ENCODE data around the gene HTD2. TPM values are rescaled to one million over a fixed set of nuclear protein-coding genes. Genes with fewer than 3 reads are reported as not detected.

HTD2 gene
- total and polyA plus RNA-seq, 9 of the 15 experiments (the other 6 are each of a cell fraction or from before 2014, with no cell fraction given), result 1.8 to 22.8 (median 9.6) TPM

DNA sequence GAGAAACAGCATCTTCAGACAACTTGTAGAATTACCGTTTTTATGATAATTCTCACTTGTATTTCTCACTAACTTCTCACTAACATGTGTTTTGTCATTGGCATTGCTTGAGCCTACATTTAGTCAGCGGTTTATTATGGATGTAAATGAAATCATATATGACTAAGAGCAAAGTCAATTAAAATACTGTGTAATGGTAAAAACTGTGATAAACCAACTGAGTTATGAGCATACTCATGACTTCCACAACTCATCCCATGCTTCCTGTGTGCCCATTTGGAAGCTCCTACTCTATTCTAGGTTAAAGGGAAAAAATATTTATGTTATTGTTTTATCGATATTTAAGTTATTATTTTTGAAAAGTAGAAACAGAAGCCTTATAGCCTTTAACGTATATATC is 39.1 kb downstream of the HTD2 start (continued):
- TF ChIP-seq ID3 (CRISPR knock-in tag; IDR thresholded peaks at IDR 0.05) (no peak), ID3 (tag; IDR thresholded peaks at IDR 0.05) (no peak), ZNF764 (CRISPR knock-in tag; IDR thresholded peaks at IDR 0.05; ENCODE audit: low read depth) (no peak), NFYB (IDR thresholded peaks at IDR 0.05; ENCODE audit: extremely low read depth, insufficient read length) (no peak), RBM17 (IDR thresholded peaks at IDR 0.05; ENCODE audit: borderline replicate concordance, low read depth, low read length) (no peak), CBX8 (IDR thresholded peaks at IDR 0.05; ENCODE audit: borderline replicate concordance, extremely low read depth, low read depth, low read length, poor library complexity, severe bottlenecking) (no peak), CREB1 (IDR thresholded peaks at IDR 0.05) (no peak), CREB1 (CRISPR knock-in tag; IDR thresholded peaks at IDR 0.05) (no peak), ZNF77 (CRISPR knock-in tag; IDR thresholded peaks at IDR 0.05) (no peak), SMARCE1 (IDR thresholded peaks at IDR 0.05) (no peak), ZNF780A (CRISPR knock-in tag; IDR thresholded peaks at IDR 0.05) (no peak)

GRCh38 chr3:58346368-58346767 is 40.0 kb downstream of the HTD2 start:
- BruUV-seq (replicated peaks), result no TSS peak
- Histone ChIP-seq H3K9me3 (replicated peaks; ENCODE audit: control insufficient read depth, insufficient read depth, low read depth, low read length) (no peaks in the 10 kb centered on the region), H3K36me3 (ENCODE audit: control insufficient read depth, insufficient read depth, low read length) (no peaks in the 10 kb centered on the region; the same call in 2 of the 3 replicates), H3K4me2 (ENCODE audit: insufficient read depth, low read length) (no peak overlapping the region), H2AFZ (ENCODE audit: low read depth, low read length) (no peak overlapping the region), H3K4me3 (no peak overlapping the region), H3K4me1 (replicated peaks in 1 of 2; ENCODE audit: control insufficient read depth in 2 of 2, insufficient read depth in 2 of 2, low read length in 2 of 2) (peaks cover 0 to 12% of the 10 kb centered on the region in 2 experiments; a peak in 3 of 5 replicates), H3K79me2 (ENCODE audit: control insufficient read depth, insufficient read depth, low read length) (no peaks in the 10 kb centered on the region), H3K9ac (ENCODE audit: insufficient read depth in 1 of 2, low read depth in 2 of 2, low read length in 2 of 2) (no peak overlapping the region), H3K9me1 (ENCODE audit: control insufficient read depth, insufficient read depth, low read length) (no peaks in the 10 kb centered on the region), H3K27me3 (ENCODE audit: control insufficient read depth in 2 of 2, insufficient read depth in 2 of 2, low read length in 2 of 2) (no peaks in the 10 kb centered on the region), H3K27ac (ENCODE audit: extremely low read depth, low read depth, low read length) (no peak overlapping the region), H4K20me1 (replicated peaks; ENCODE audit: control insufficient read depth, insufficient read depth, low read length) (no peaks in the 10 kb centered on the region)
- no peak for FAIRE-seq
- no peak for ATAC-seq
- DNase-seq (ENCODE audit: extremely low read depth in 1 of 4, low spot score in 3 of 4), result no peak
- in situ Hi-C loops (cut with MboI), result no loop called here
- ChIA-PET POLR2A (interaction anchor here (0.6 kb wide), 1 partner anchor 11 kb away, joined by 3 read pairs; no protein-coding TSS in a partner anchor), CTCF (ENCODE audit: low intra/inter-chr PET ratio) (no interaction called here)
- intact Hi-C loops (cut with micrococcal nuclease), result no loop called here
- WGBS (ENCODE audit: insufficient coverage, low coverage, missing lambda C conversion rate), result 100% methylated on average over 2 of the region's 2 CpGs
- TF ChIP-seq BCL6 (CRISPR knock-in tag; IDR thresholded peaks at IDR 0.05) (no peak), FOXJ2 (tag; IDR thresholded peaks at IDR 0.05) (no peak), ZNF347 (CRISPR knock-in tag; IDR thresholded peaks at IDR 0.05; ENCODE audit: low read depth) (no peak), TBP (optimal IDR thresholded peaks at IDR 0.05; ENCODE audit: low read depth, low read length) (no peak), ATF1 (CRISPR knock-in tag; IDR thresholded peaks at IDR 0.05) (no peak), ATF1 (tag; IDR thresholded peaks at IDR 0.05) (no peak), NCOA6 (IDR thresholded peaks at IDR 0.05) (no peak), CBX8 (IDR thresholded peaks at IDR 0.05; ENCODE audit: borderline replicate concordance, extremely low read depth, low read depth, low read length, poor library complexity, severe bottlenecking) (no peak), ZNF263 (CRISPR knock-in tag; IDR thresholded peaks at IDR 0.05; ENCODE audit: borderline replicate concordance) (no peak), ZNF830 (CRISPR knock-in tag; IDR thresholded peaks at IDR 0.05) (no peak)
- TF ChIP-seq, protein P1, sequence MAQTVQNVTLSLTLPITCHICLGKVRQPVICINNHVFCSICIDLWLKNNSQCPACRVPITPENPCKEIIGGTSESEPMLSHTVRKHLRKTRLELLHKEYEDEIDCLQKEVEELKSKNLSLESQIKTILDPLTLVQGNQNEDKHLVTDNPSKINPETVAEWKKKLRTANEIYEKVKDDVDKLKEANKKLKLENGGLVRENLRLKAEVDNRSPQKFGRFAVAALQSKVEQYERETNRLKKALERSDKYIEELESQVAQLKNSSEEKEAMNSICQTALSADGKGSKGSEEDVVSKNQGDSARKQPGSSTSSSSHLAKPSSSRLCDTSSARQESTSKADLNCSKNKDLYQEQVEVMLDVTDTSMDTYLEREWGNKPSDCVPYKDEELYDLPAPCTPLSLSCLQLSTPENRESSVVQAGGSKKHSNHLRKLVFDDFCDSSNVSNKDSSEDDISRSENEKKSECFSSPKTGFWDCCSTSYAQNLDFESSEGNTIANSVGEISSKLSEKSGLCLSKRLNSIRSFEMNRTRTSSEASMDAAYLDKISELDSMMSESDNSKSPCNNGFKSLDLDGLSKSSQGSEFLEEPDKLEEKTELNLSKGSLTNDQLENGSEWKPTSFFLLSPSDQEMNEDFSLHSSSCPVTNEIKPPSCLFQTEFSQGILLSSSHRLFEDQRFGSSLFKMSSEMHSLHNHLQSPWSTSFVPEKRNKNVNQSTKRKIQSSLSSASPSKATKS (CRISPR knock-in tag; IDR thresholded peaks at IDR 0.05), result no peak
- TF ChIP-seq, protein P2, sequence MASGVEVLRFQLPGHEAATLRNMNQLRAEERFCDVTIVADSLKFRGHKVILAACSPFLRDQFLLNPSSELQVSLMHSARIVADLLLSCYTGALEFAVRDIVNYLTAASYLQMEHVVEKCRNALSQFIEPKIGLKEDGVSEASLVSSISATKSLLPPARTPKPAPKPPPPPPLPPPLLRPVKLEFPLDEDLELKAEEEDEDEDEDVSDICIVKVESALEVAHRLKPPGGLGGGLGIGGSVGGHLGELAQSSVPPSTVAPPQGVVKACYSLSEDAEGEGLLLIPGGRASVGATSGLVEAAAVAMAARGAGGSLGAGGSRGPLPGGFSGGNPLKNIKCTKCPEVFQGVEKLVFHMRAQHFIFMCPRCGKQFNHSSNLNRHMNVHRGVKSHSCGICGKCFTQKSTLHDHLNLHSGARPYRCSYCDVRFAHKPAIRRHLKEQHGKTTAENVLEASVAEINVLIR (CRISPR knock-in tag; IDR thresholded peaks at IDR 0.05), result no peak

All from K562 (cell line).